Panc1 (cell line): ENCODE measurements around the gene SAMD4A.

Source experiments
- CTCF ChIP-seq: fragments of 450-650 bp; IDR thresholded peaks from 2 replicates; pipeline ENCODE4 v1.5.1; 2017; ENCODE audit warnings: mild to moderate bottlenecking
- POLR2AphosphoS5 ChIP-seq: IDR thresholded peaks from 2 replicates; pipeline ENCODE4 v1.6.1; 2012; ENCODE audit warnings: mild to moderate bottlenecking, low read depth, low read length, moderate library complexity
- REST ChIP-seq, 2 experiments: IDR thresholded peaks; 2 replicates each; pipeline ENCODE4 v1.6.1; 2011 to 2012; ENCODE audit warnings: low read depth in 2 of 2, control low read depth in 1 of 2, low read length in 1 of 2, mild to moderate bottlenecking in 1 of 2, moderate library complexity in 1 of 2; ENCODE audit not compliant: insufficient read depth in 1 of 2
- SIN3A ChIP-seq: IDR thresholded peaks from 2 replicates; pipeline ENCODE4 v1.6.1; 2012; ENCODE audit warnings: low read depth, mild to moderate bottlenecking, low read length, moderate library complexity, borderline replicate concordance; ENCODE audit not compliant: insufficient read depth
- TCF7L2 ChIP-seq: IDR thresholded peaks from 2 replicates; pipeline ENCODE4 v1.6.1; 2011; ENCODE audit warnings: mild to moderate bottlenecking, low read depth, low read length, inconsistent platforms

- no peak for TF ChIP-seq CTCF
- TF ChIP-seq TCF7L2, result no peak
- no peak for TF ChIP-seq POLR2AphosphoS5
- TF ChIP-seq SIN3A, result no peak
- no peak for TF ChIP-seq REST (IDR thresholded peaks at IDR 0.05; ENCODE audit: insufficient read depth in 1 of 2, low read depth in 2 of 2, low read length in 1 of 2)
Measured at GRCh38 chr14:54529811-54530210, 37.1 kb upstream of the SAMD4A start.
